Mesenchymal stem cell (in vitro differentiated cells and primary cell): ENCODE measurements around the gene BICD1.

ENCODE experiments used
- DNase-seq: peaks from one replicate; pipeline ENCODE4 v3.0.0-alpha.2; 2013
- H2AFZ ChIP-seq: one replicate; pipeline ENCODE4 v1.6.1; 2013; ENCODE audit warnings: low read depth, mild to moderate bottlenecking, control low read depth, inconsistent platforms, low read length, moderate library complexity
- H2AK5ac ChIP-seq: 2 replicates; pipeline ENCODE4 v1.6.1; 2013; ENCODE audit warnings: low read length, moderate library complexity, mild to moderate bottlenecking, inconsistent platforms; ENCODE audit not compliant: severe bottlenecking
- H2BK120ac ChIP-seq: one replicate; pipeline ENCODE4 v1.6.1; 2013; ENCODE audit warnings: low read depth, mild to moderate bottlenecking, inconsistent platforms, low read length, moderate library complexity
- H2BK12ac ChIP-seq, 2 experiments: one replicate each; pipeline ENCODE4 v1.6.1; 2013; ENCODE audit warnings: inconsistent platforms in 2 of 2, low read length in 2 of 2, mild to moderate bottlenecking in 2 of 2, moderate library complexity in 2 of 2, control low read depth in 1 of 2
- H2BK15ac ChIP-seq: one replicate; pipeline ENCODE4 v1.6.1; 2013; ENCODE audit warnings: mild to moderate bottlenecking, low read depth, inconsistent platforms; ENCODE audit not compliant: poor library complexity, severe bottlenecking
- H2BK5ac ChIP-seq: 2 replicates; pipeline ENCODE4 v1.6.1; 2013; ENCODE audit warnings: low read depth, mild to moderate bottlenecking, low read length, control low read depth, inconsistent platforms; ENCODE audit not compliant: poor library complexity, severe bottlenecking
- H3K14ac ChIP-seq, 2 experiments: one replicate each; pipeline ENCODE4 v1.6.1; 2013; ENCODE audit warnings: inconsistent platforms in 2 of 2, low read length in 2 of 2, control low read depth in 1 of 2, mild to moderate bottlenecking in 1 of 2, moderate library complexity in 1 of 2
- H3K18ac ChIP-seq, 2 experiments: one replicate each; pipeline ENCODE4 v1.6.1; 2013; ENCODE audit warnings: inconsistent platforms in 2 of 2, low read length in 2 of 2, control low read depth in 1 of 2, low read depth in 1 of 2, mild to moderate bottlenecking in 1 of 2
- H3K23ac ChIP-seq, 2 experiments: one replicate each; pipeline ENCODE4 v1.6.1; 2013; ENCODE audit warnings: inconsistent platforms in 2 of 2, low read length in 2 of 2, mild to moderate bottlenecking in 2 of 2, moderate library complexity in 2 of 2, control low read depth in 1 of 2
- H3K27ac ChIP-seq: 2 replicates; pipeline ENCODE4 v1.5.1; 2013; ENCODE audit warnings: mild to moderate bottlenecking, moderate library complexity, low read length, control low read depth, inconsistent platforms; ENCODE audit not compliant: poor library complexity, severe bottlenecking
- H3K27me3 ChIP-seq, 2 experiments: 2 replicates each; pipeline versions ENCODE4 v1.6.1 to v1.7.0; 2013; ENCODE audit warnings: low read length in 2 of 2, mild to moderate bottlenecking in 2 of 2, moderate library complexity in 2 of 2, control low read depth in 1 of 2, inconsistent platforms in 1 of 2; ENCODE audit not compliant: control insufficient read depth in 1 of 2, insufficient read depth in 1 of 2
- H3K36me3 ChIP-seq, 2 experiments: 2 replicates each; pipeline versions ENCODE4 v1.6.1 to v1.7.0; 2013; ENCODE audit warnings: low read length in 2 of 2, control low read depth in 1 of 2, inconsistent platforms in 1 of 2, low read depth in 1 of 2, mild to moderate bottlenecking in 1 of 2; ENCODE audit not compliant: insufficient read depth in 2 of 2, control insufficient read depth in 1 of 2
- H3K4ac ChIP-seq, 2 experiments: one replicate each; pipeline ENCODE4 v1.6.1; 2013; ENCODE audit warnings: inconsistent platforms in 2 of 2, low read length in 2 of 2, mild to moderate bottlenecking in 2 of 2, moderate library complexity in 2 of 2, control low read depth in 1 of 2, low read depth in 1 of 2
- H3K4me1 ChIP-seq: 2 replicates; pipeline ENCODE4 v1.6.1; 2013; ENCODE audit warnings: low read depth, low read length, control low read depth; ENCODE audit not compliant: control insufficient read depth, insufficient read depth
- H3K4me2 ChIP-seq: 2 replicates; pipeline ENCODE4 v1.6.1; 2013; ENCODE audit warnings: low read length, mild to moderate bottlenecking, inconsistent platforms; ENCODE audit not compliant: poor library complexity, severe bottlenecking
- H3K4me3 ChIP-seq, 2 experiments: 2 replicates each; pipeline versions ENCODE4 v1.5.1 to v1.7.0; 2013; ENCODE audit warnings: low read length in 2 of 2, mild to moderate bottlenecking in 2 of 2, control low read depth in 1 of 2, low read depth in 1 of 2; ENCODE audit not compliant: insufficient read depth in 1 of 2
- H3K79me1 ChIP-seq: replicated peaks from 2 replicates; pipeline ENCODE4 v1.6.1; 2013; ENCODE audit warnings: mild to moderate bottlenecking, control low read depth, low read length, inconsistent platforms; ENCODE audit not compliant: poor library complexity, severe bottlenecking
- H3K9ac ChIP-seq: 2 replicates; pipeline ENCODE4 v1.7.0; 2013; ENCODE audit warnings: mild to moderate bottlenecking, low read length, moderate library complexity
- H3K9me3 ChIP-seq: 2 replicates; pipeline ENCODE4 v1.7.0; 2013; ENCODE audit warnings: mild to moderate bottlenecking, low read length; ENCODE audit not compliant: control insufficient read depth
- H4K8ac ChIP-seq: one replicate; pipeline ENCODE4 v1.6.1; 2013; ENCODE audit warnings: inconsistent platforms, mild to moderate bottlenecking, low read length, moderate library complexity
- H4K91ac ChIP-seq: one replicate; pipeline ENCODE4 v1.6.1; 2013; ENCODE audit warnings: mild to moderate bottlenecking, low read length, inconsistent platforms
- WGBS: methylation state at CpG from one replicate; pipeline ENCODE4 v1.1.7; 2013; ENCODE audit warnings: mixed read lengths; 5-methylcytosine and 5-hydroxymethylcytosine counted together

BICD1 gene

DNA sequence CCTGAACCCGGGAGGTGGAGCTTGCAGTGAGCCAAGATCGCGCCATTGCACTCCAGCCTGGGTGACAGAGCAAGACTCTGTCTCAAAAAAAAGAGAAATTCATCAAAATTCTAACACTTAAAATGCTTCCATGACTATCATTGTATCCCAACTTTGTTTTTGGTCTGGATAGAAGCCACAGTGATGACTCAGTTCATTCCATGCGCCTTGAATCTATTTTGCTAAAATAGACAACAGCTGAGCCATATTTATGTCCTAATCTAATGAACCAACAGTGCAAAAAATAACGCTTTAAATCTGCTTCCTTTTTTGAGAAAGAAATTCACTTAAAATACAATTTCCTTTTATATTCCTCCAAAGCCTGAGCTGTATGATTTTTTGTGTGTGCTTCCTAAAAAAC is 23.2 kb upstream of the BICD1 start:
- peak; percentile 61 for DNase-seq
- Histone ChIP-seq H3K4me1 (peaks cover 5% of the 10 kb centered on the region), H3K9ac (peak overlapping the region; percentile 40), H2BK12ac (no peak overlapping the region), H3K23ac (no peak overlapping the region), H2AFZ (no peak overlapping the region), H4K91ac (no peak overlapping the region), H3K27ac (no peak overlapping the region), H3K27me3 (no peaks in the 10 kb centered on the region), H2BK120ac (no peak overlapping the region), H4K8ac (no peak overlapping the region), H2AK5ac (no peak overlapping the region), H3K4me3 (no peak overlapping the region), H3K9me3 (no peaks in the 10 kb centered on the region), H2BK15ac (no peak overlapping the region), H3K4me2 (no peak overlapping the region), H3K36me3 (no peaks in the 10 kb centered on the region), H2BK5ac (no peak overlapping the region), H3K14ac (no peak overlapping the region), H3K79me1 (no peaks in the 10 kb centered on the region), H3K4ac (no peak overlapping the region), H3K18ac (no peak overlapping the region)
- 80% methylated on average over 4 of the region's 5 CpGs for WGBS

DNA sequence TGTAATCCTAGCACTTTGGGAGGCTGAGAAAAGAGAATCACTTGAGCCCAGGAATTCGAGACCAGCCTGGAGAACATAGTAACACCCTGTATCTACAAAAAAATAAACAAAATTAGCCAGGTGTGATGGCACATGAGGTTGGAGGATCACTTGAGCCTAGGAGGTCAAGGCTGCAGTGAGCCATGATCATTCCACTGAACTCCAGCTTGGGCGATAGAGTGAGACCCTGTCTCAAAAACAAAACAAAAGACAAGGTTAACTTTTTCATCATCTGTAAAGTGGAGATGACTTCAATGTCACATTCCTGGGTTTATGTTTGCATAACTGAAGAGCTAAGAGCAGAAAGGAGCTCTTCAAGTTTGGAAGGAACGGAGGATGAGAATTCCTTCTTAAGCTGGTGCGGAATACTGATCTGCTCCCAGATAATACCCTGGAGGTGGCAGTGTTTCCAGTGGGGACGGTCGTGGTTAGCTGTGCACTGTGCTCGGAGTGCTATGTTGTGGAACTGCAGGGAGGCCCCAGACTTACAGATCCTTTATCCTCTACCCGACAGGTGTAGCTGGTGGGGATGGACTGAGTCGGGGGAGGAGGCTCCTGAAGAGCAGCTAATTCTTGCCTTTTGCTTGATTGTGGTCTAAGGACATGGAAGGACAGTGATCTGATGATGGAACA is 22.5 kb upstream of the BICD1 start:
- 88% methylated on average over 7 of the region's 9 CpGs for WGBS
- no peak overlapping the region for H3K4ac ChIP-seq
- H3K23ac ChIP-seq, result no peak overlapping the region
- H3K18ac ChIP-seq, result no peak overlapping the region
- H3K9me3 ChIP-seq, result no peaks in the 10 kb centered on the region
- H3K4me3 ChIP-seq, result no peak overlapping the region
- no peak overlapping the region for H2AK5ac ChIP-seq
- H3K79me1 ChIP-seq, result no peaks in the 10 kb centered on the region
- H3K27ac ChIP-seq, result peak overlapping the region; percentile 21
- H3K27me3 ChIP-seq, result no peaks in the 10 kb centered on the region
- H2BK5ac ChIP-seq, result no peak overlapping the region
- no peak overlapping the region for H2BK120ac ChIP-seq
- H4K8ac ChIP-seq, result no peak overlapping the region
- no peak overlapping the region for H2BK12ac ChIP-seq
- H2AFZ ChIP-seq, result no peak overlapping the region
- peak overlapping the region; percentile 40 for H3K9ac ChIP-seq
- DNase-seq, result no peak
- no peak overlapping the region for H4K91ac ChIP-seq
- no peak overlapping the region for H3K14ac ChIP-seq
- peaks cover 5% of the 10 kb centered on the region for H3K4me1 ChIP-seq
- H2BK15ac ChIP-seq, result no peak overlapping the region
- no peak overlapping the region for H3K4me2 ChIP-seq
- no peaks in the 10 kb centered on the region for H3K36me3 ChIP-seq

DNA sequence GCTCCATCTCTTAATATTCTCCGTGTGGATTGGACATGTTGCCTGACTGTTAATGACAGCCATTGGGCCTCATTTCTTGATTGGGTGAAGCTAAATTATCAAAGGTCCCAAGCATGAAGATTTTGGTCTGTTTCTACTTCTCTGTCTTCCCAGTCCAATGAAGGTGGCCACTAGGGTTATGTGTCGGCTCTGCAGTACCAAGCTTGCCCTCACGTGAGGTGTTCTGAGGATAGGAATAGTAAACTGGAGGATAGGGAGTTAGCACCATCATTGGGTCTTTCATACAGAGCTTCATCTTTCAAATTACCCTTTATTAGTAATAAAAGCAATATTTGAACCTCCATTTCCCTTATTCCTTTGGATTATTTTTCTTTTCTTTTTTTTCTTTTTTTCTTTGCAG is 21.9 kb upstream of the BICD1 start:
- H3K27me3 ChIP-seq, result no peaks in the 10 kb centered on the region
- no peak overlapping the region for H2BK12ac ChIP-seq
- no peaks in the 10 kb centered on the region for H3K79me1 ChIP-seq
- no peak for DNase-seq
- no peak overlapping the region for H3K23ac ChIP-seq
- H3K36me3 ChIP-seq, result no peaks in the 10 kb centered on the region
- no peak overlapping the region for H3K18ac ChIP-seq
- no peak overlapping the region for H2BK5ac ChIP-seq
- H2AK5ac ChIP-seq, result no peak overlapping the region
- no peak overlapping the region for H3K4me2 ChIP-seq
- no peak overlapping the region for H3K27ac ChIP-seq
- no peak overlapping the region for H4K8ac ChIP-seq
- H3K4ac ChIP-seq, result no peak overlapping the region
- WGBS, result 49% methylated on average over 1 of the region's 3 CpGs
- H3K9me3 ChIP-seq, result no peaks in the 10 kb centered on the region
- H3K9ac ChIP-seq, result no peak overlapping the region
- H2BK120ac ChIP-seq, result no peak overlapping the region
- H3K4me3 ChIP-seq, result no peak overlapping the region
- peaks cover 6% of the 10 kb centered on the region for H3K4me1 ChIP-seq
- H2BK15ac ChIP-seq, result no peak overlapping the region
- no peak overlapping the region for H2AFZ ChIP-seq
- no peak overlapping the region for H4K91ac ChIP-seq
- H3K14ac ChIP-seq, result no peak overlapping the region

DNA sequence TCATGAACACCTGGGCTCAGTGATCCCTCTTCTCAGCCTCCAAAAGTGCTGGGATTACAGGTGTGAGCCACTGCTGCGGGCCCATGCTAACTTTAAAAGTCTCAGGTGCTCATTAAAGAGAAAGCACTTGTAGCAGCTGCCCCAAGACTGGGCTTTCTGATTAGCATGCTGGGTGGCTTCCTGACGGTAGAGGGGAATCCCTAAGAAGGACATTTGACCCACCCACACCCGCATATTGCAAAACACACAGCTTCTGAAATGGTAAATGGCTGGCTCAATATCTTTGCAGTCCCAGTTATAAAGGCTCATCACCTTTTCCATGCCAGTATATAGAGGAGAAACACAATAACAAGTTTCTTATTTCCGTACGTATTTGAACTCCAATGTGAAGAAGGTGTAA is 19.3 kb upstream of the BICD1 start:
- no peak overlapping the region for H2AFZ ChIP-seq
- 63% methylated on average over 3 of the region's 5 CpGs for WGBS

More for the DNA sequence above, 19.3 kb upstream of the BICD1 start:
- Histone ChIP-seq H3K14ac (no peak overlapping the region), H2AK5ac (no peak overlapping the region), H3K9ac (no peak overlapping the region), H3K4me2 (no peak overlapping the region), H3K9me3 (no peaks in the 10 kb centered on the region), H3K27me3 (no peaks in the 10 kb centered on the region), H4K8ac (no peak overlapping the region), H3K4me1 (peaks cover 6% of the 10 kb centered on the region), H3K4ac (no peak overlapping the region), H4K91ac (no peak overlapping the region), H3K23ac (no peak overlapping the region), H2BK12ac (no peak overlapping the region), H3K18ac (no peak overlapping the region), H2BK5ac (no peak overlapping the region), H3K79me1 (no peaks in the 10 kb centered on the region), H3K4me3 (no peak overlapping the region), H2BK15ac (no peak overlapping the region), H3K36me3 (no peaks in the 10 kb centered on the region), H2BK120ac (no peak overlapping the region), H3K27ac (no peak overlapping the region)
- DNase-seq, result no peak
